HG03060 (cell line): ENCODE results near the gene DPYSL5.

Experiments used
- ATAC-seq: cut with Tn5 transposase; IDR thresholded peaks from one replicate; pipeline ENCODE4 v1.9.1; 2021; ENCODE audit warnings: low read depth, moderate number of reproducible peaks; ENCODE audit not compliant: unreplicated experiment

Gene DPYSL5

DNA sequence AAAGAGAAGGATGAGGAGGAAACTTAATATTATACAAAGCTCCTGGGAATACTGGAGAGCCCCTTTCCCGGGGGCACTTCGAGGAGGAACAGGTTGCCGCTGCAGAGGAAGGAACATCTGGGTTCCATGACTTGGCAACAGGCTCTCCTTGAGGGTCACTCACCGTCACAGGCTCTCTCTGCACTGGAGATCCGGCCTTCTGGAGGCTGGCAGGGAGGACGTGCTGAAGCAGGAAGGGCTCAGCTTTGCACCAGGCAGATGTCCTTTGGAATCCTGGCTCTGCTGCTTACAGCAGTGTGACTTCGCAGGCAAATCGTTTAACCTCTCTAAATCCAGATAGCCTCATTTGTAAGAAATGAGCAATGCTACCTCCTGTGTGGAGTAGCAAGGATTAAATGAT, 2.9 kb upstream of the DPYSL5 start:
- ATAC-seq, result no peak

DNA sequence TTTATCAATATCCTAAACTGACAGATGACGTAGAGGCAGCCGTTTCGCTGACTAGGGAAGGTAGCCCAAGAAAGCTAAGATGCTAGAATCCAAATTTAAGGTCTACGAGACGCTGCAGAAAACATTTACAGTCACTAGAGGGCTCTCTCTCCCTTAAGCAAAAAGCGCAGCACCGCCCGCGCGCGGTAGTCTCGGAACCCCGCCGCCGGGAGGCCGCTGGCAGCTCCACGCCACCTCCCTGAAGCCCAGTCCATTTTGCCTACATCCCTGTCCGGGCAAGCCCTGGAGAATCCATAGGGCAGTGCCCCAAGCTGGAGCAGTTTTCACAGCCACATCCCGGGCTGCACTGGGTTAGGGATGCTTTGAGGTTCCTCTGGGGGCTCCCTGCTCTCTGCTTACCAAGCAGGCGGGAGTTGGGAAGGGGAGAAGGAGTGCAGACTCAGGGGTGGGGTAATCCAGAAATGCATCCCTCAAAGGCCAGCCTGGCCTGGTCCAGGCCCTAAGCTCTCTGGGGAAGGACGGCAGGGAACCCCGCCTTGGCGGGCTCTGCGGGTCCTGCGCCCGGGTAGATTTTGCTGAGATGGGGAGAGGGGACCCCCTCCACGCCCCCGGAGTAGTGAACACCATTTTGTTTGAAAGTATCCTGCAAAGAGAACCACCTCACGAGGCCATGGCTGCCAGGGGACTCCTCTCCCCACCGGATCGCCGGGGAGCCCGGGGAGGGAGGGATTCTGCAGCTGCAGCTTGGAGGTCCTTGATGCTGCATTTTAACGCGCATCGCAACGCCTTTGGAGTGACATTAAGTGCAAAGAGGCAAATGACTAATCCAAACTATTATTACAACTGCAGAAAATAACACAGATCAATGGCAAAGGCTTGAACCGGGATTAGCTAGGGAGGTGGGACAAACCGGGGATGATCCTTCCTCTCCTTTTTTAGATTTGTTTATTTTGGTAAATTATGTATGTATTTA, 1.3 kb upstream of the DPYSL5 start:
- ATAC-seq, result no peak

DNA sequence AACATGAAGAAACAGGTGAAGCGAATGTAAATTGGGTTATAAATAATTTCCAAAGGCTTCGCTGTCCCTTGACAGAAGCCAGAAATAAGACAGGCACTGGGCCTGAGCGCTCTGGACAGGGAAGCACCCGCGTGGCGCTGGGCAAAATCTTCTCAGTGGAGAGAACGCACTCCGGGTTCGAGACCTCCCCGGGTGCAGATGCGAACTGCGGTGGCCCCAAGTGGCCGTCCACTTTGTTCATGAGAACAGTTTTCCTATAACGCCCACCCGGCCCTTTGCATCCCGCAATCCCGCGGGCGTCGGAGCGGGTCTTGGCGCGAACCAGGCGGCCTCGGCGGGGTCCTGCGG, 651 bp upstream of the DPYSL5 start:
- no peak for ATAC-seq

DNA sequence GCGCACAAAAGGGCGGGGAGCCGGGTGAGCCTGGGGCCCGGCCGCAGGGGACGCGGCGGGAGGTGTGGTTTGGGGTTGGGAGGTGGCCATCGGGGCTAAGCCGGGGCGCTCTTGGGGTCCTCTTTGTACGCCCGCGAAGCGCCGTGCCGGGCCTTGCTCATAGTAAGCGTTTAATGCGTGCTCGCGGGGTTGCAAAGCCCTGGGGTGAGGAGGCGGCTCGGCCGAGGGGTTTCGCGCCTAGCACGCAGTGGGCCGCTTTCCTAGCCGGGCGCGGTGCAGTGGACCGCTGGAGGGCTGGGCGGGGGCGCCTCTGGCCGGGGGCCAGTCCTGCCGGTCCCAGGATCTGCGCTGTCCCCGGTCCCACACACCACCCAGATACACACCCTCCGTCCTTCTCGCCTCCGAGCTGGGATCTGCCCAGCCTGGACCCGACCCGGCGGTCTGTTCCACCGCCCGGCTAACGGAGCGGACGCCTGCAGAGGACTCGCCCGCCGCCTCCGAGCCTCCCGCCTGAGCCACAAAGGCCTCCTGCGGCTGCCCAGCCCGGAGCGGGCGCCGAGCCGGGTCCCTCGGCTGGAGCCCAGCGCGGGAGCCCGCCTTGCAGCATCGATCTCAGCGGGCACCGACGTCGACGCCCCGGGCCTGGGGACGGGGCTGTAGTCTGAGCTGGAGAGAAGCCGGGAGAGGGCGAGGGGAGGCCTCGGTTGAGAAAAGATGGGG, 564 bp downstream of the DPYSL5 start:
- ATAC-seq, result no peak

DNA sequence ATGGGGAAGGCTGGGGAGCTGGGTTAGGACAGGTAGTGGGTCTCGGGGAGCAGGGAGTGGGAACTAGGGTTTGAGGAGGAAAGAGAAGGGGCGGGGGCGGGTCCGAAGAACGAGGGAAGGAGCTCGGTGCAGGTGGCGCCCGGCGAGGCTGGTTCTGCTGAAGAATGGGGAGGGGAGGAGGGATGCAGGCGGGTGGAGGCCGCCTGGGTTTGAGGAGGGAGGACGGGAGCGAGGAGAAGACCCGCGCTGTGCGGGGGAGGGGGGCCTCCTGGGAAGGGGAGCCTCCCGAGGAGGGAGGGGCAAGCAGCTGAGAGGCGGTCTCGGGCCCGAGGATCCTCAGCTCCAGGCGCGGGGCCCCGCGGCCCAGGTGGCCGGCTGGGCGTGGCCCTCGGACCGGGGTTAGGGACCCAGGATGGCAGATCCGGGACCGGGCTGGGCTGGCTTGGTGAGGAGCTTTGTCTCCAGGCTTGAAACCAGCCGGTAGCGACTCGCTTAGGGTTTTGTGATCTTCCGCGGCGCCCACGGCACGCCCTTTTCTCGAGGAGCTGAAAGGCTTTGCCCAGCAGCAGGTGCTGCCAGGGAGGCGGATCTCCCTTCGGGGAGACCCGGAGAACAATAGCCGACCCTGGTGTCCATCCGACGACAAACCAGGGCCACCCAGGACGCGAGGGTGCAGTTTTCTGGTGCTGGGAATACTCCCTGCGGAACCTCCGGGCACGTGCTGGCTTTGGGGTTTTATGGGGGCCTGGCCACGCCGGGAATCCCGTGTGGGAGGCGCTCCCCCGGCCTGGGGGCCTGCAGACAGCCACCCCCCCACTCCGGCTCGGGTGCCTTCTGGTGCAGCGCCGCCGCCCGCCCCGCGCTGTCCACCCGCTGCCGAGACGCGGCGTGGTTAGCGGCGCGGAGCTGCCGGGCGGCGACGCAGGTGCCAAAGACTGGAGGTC, 1.4 kb downstream of the DPYSL5 start:
- no peak for ATAC-seq

DNA sequence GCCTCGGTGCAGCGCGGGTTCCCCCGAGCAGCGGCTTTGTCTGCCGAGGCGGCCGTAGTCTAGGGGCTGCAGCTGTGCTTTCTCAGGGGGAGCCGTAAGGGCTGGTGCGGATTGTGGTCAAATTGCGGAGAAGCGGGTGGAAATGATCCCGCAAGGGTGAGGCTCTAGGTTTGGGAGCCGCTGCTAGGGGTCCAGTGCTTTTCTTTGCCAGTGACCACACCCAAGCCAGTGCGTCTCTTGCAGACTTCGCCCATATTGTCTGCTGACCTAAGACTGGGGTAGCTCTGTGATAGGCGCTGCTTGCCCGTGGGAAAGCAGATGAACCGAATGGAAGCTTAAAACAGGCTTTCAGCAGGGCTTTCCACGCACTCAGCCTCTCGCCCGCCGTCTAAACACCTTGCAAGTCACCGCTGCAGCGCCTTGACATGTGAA, 2.1 kb downstream of the DPYSL5 start:
- ATAC-seq, result no peak

DNA sequence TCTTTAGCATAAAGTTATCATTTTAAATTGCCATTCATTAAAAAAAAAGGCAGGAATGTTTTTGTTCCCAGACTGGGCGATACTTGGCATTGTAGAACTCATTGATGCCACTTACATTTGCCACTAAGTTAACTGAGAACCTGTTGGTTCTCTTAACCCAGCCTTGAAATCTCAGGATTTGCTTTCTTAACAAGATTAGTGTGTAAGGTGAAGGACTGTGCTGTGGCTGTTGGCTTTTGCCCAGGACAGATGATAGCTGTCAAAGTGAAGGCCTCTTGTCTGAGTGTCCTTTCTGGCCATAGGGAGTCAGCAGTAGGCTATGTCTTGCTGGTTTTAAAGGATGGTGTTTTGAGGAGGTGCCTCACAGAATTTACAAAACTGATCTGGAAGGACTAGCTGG, 2.6 kb downstream of the DPYSL5 start:
- no peak for ATAC-seq

DNA sequence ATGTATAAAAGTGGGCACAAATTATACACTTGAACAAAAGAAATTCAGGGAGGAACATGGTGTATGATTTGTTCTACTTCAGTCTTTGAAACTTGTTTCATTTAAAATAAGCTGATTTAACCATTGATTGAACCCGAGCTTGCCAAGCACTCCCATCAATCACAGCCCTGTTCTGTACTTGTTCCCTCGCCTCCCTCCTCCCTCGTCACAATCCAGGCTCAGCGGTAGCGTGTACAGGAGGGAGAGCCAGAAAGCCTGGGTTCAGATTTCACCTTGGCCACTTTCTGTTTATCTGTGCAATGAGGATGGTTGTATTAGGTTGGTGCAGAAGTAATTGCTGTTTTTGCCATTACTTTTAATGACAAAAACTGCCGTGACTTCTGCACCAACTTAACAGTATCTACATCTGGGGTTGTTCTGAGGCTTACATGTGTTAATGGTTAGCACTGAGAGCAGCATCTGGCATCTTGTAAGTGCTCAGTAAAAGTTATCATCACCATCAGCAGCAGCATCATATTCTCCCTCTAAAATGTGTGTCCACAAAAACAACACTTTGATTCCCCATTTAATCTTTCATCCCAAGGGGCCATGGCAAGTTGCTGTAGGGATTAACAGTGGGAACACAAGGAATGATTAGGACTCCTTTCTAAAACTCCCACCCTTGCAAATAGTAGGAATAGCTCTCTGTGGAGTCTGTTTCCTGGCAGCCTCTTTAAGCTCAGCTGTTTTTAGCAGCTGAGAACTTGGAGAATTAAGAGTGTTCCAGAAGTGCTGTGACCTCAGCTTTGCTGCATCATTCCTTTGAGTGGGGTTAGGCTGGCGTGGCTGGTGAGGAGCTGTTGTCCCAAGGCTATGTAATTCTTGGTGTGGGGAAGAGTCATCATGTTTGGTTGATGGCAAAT, 4.7 kb downstream of the DPYSL5 start:
- ATAC-seq, result no peak

DNA sequence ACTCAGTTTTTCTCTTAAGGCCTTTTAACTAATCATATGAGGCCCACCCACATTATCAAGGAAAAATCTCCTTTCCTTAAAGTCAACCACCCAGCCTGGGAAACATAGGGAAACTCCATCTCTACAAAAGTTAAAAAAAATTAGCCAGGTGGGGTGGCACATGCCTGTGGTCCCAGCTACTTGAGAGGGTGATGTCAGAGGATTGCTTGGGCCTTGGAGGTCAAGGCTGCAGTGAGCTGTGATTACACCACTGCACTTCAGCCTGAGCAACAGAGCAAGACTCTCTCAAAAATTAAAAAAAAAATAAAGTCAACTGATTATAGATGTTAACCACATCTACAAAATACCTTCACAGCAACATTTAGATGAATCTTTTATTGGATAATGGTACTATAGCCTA, 5.8 kb downstream of the DPYSL5 start:
- no peak for ATAC-seq

DNA sequence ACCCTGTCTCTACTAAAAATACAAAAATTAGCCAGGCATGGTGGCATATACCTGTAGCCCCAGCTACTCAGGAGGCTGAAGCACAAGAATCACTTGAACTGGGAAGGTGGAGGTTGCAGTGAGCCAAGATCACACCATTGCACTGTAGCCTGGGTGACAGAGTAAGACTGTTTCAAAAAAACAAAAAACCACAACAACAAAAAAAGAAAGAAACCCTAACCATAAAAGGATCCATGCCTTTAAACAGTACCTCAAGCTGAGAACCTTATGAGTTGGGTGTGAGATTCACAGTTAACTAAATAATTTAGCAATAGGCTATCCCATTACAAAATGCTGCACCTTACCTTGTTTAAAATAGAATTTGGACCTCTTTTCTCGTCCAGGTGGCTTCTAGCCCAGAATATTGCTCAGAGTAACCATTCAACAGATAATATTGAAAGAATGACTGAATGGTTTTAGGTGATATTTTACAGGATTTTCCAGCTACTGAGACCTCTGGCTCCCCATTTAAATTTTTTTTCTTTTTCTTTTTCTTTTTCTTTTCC, 6.4 kb downstream of the DPYSL5 start:
- no peak for ATAC-seq

DNA sequence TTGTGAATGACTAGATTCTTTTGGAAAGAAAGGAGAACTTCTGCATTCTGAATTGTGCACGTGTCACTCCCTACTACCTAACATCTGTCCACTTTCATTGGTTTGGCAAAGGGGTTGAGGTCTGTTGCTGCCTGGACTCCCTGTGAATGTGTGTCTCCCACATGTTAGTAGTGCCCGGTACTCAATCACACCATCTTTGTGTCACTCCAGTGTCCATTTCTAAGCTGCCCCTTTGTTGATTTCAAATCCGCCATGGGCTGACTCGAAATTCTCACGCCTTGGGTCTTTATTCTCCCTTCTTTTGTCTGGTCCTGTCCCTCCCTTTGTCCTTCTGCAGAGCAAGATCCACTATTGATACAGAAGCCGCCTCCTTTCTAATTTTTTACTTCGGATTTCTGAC, 7.5 kb downstream of the DPYSL5 start:
- no peak for ATAC-seq

DNA sequence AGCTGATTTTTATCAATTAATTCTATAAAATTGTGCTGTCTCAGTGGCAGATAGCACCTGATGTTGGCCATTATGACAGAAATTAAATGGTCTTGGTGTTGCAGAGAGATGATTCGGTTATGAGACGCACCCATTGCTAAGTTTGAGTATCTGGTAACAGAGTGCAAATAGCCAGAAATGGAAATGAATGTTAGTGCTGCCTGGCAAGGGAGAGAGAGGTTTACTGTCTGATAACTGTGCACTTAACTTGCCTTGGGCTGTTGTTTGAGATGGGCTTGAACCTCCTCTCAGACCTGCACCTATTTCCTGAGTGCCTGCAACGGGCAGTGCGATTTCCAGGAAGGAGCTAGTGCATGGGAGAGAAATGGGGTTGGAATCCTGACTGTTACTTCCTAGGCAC, 11.7 kb downstream of the DPYSL5 start:
- no peak for ATAC-seq

DNA sequence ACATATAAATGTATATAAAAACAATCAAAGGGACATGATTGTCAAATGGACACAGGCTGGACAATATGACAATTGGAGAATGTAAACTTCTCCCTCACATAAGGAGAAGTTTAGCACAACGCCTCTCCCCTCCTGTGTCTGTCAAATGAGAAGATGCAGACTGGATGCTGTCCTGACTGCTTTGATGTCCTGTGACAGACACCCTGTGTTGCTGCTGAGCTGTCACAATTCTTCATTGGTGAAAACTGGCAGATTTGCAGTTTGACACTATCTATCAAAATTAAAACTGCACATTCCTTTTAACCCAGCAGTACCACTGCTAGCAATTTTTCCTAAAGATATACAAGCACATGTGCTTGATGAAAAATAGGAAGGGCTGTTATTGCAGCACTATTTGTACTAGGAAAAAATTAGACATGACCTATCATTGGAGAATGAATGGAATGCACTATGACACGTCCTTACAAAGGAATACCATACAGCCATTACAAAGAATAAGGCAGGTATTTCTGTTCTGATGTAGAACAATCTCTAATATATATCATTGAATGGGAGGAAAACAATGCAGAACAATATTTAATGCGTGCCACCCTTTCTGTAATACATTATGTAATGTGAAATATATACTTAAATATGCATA, 12.4 kb downstream of the DPYSL5 start:
- no peak for ATAC-seq

DNA sequence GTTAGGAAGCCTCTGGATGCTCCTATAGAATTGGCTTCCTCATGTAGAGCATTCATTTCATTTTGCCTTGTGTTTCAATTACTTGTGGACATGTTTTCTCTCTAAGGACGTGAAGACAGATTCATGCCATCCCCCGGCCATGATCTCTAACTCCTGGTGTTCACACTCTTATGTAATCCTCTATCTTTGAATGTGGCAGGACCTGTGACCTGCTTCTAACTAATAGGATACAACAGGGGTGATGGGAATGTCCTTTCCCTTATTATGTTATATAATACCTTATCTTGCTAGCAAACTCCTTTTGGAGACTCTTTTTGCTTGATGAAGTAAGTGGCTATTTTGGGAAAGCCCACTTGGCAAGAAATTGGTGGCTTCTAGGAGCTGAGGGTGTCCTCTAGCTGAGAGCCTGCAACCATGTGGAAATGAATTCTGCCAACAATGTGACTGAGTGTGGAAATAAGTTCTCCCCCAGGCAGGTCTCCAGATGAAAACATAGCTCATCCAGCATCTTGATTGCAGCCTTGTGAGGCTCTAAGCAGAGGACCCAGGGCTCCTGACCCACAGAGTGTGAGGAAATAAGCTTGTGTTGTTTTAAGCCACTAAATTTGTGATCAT, 13.8 kb downstream of the DPYSL5 start:
- no peak for ATAC-seq

DNA sequence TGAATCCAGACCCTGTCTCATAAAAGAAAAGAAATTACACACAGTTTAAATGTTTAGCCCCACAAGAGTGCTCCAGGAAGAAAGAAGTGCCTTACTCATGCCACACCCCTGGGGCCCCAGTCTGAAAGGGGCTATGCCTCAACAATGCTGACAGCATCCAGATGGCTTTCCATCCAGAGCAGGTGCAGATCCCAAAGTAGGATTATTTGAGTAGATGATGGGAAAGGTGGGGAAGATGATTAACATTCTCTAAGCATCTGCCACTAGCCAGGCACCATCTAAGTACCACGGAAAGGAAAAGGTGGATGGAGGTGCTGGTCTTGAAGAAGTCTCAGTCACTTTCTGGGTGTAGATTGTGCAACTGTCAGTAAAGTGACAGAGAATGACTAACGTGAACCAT, 16.3 kb downstream of the DPYSL5 start:
- no peak for ATAC-seq

DNA sequence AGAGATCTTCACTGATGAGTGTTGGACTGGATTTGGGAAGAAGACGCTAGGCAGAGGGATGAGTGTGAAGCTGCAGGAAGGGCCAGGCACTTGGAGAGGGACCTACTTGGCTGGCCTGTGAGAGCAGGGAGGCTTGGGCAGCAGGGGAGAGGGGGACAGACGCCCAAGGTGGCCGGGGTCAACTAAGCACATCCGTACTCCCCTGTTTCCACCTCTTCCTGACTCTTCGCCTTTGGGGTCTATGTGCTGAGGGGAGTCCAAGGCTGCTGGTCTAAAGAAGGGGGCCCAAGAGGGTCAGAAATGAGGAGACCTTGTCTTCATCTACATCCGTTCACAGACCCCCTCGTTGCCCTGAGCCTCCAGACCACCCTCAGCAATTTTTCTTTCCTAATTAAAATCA, 16.7 kb downstream of the DPYSL5 start:
- ATAC-seq, result no peak

DNA sequence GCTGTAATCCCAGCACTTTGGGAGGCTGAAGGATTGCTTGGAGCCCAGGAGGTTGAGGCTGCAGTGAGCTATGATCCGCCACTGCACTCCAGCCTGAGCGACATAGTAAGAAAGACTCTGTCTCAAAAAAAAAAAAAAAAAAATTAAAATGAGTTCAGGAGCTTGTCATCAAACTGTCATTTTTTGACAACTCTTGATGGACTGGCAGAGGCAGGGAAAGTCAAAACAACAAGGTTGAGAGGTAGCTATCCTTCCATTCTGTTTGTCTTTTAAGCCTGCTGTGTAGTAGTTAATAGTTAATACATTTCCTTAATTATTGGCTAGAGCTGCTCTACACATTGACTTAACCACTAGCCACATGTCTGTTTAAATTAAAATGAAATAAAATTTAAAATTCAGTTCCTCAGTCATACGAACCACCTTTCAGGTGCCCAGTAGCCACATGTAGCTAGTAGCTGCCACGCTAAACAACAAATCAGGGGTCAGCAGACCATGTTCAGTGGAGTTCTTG, 22.7 kb downstream of the DPYSL5 start:
- ATAC-seq, result no peak

DNA sequence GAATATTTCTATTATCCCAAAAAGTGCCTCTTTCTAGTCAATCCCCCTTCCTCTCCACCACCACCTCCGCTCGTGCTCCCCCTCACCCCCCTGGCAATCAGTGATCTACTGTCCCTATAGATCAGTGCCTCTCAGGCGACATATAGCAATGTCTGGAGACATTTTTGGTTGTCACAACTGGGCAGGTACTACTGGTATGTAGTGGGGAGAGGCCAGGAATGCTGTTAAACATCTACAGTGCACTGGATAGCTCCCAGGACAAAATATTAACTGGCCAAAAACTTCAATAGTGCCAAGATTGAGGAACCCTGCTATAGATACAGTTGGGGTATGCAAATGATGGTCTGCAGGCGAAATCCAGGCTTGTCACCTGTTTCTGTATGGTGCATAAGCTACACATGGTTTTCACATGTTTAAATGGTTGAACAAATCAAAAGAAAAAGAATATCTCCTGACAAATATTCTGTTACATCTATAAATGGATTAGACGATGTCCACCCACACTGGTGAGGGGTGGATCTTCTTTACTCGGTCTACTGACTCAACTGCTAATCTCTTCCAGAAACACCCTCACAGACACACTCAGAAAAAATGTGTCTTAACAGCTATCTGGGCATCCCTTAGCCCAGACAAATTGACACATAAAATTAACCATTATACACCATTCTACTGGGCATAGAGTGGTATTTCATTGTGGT, 25.5 kb downstream of the DPYSL5 start:
- ATAC-seq, result no peak
